ENCODE results near the gene FPR1. TPM values are rescaled to one million over a fixed set of nuclear protein-coding genes. Genes with fewer than 3 reads are reported as not detected.

Gene FPR1
- total and polyA plus RNA-seq, 2 of the 8 experiments (the other 6 are each of a cell fraction or from before 2014, with no cell fraction given): 0.11 TPM; not detected in 1

DNA sequence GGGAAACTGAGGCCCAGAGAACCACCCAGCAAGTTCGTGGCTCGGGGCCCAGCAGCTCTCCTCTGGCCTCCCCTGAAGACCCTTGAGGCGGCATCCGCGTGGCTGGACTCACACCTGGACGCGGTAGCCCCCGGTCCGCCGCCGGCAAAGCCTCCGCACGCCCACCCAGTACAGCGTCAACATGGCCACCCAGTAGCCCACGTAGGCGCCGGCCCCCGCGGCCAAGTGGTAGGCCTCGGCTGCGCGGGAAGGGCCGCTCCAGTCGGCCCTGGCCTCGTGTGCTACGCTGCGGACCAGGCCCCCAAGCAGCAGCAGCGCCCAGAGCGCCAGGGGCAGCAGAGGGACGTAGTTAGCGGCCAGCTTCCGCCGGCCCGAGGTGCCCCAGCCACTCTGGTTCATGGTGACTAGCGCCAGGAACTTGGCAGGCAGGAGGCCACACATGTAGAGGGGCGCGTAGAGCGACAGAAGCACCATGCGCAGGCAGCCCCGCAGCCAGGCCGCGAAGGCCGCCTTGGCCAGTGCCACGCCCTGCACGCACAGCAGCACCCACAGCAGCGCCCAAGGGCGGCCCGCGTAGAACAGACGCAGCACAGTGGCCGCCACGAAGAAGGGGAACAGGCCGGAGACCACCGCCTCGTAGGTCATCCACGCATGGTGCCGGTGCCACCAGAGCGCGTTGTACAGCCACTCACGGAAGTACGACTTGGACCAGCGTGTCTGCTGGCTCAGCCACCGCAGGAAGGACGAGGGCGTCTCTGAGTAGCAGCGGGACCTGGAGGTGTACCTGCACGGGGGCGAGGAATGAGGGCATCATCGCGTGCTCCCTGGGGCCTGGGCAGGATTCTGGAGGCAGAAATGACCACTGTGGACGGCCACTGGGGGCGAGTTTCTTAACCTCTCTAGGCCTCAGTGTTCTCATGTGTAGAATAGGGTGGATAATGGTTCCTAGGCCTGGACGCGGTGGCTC, 38.1 kb downstream of the FPR1 start (continued):
- TF ChIP-seq KDM1A (IDR thresholded peaks at IDR 0.05; ENCODE audit: borderline replicate concordance, low read length): no peak
- TF ChIP-seq, protein P1, sequence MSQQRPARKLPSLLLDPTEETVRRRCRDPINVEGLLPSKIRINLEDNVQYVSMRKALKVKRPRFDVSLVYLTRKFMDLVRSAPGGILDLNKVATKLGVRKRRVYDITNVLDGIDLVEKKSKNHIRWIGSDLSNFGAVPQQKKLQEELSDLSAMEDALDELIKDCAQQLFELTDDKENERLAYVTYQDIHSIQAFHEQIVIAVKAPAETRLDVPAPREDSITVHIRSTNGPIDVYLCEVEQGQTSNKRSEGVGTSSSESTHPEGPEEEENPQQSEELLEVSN (IDR thresholded peaks at IDR 0.05): no peak
- TF ChIP-seq KDM5A (IDR thresholded peaks at IDR 0.05; ENCODE audit: low read length): no peak
